ENCODE measurements around the gene ADAT2. TPM values are rescaled to one million over a fixed set of nuclear protein-coding genes. Genes with fewer than 3 reads are reported as not detected.
A peak's percentile ranks its signal among the peaks of the same experiment; 100 is the strongest.
"Not testable (repeated sequence)": the region's sequence is repeated elsewhere in the genome, so short reads cannot be mapped to it uniquely, and the experiment has no call there.

The ADAT2 gene
- total RNA-seq, 2 donors from 2014 or later = 19.7 to 30.8 TPM

- ATAC-seq (peak in 1 of 2 donors; percentile 17), DNase-seq (ENCODE audit: low spot score in 2 of 2) (peak in 1 of 2 donors; percentile 68)
- Mint-ChIP-seq H3K27ac (peak overlapping the region; percentile 95 to 99), H3K9me3 (no peaks in the 10 kb centered on the region), H3K36me3 (peaks cover 10 to 12% of the 10 kb centered on the region in 2 donors)
Measured at GRCh38 chr6:143449714-143450452, 612 bp downstream of the ADAT2 start.

- no peaks in the 10 kb centered on the region for H3K9me3 Mint-ChIP-seq
- DNase-seq (ENCODE audit: low spot score in 2 of 2) (no peak), ATAC-seq (no peak)
- peaks cover 17% of the 10 kb centered on the region in 2 donors for H3K36me3 Mint-ChIP-seq
- peak overlapping the region; percentile 95 to 99 for H3K27ac Mint-ChIP-seq
Measured at GRCh38 chr6:143449082-143449713, 1.3 kb downstream of the ADAT2 start.

- H3K9me3 Mint-ChIP-seq = not testable (repeated sequence)
Measured at GRCh38 chr6:143447865-143448264, 2.6 kb downstream of the ADAT2 start.

GRCh38 chr6:143443096-143443495, 7.4 kb downstream of the ADAT2 start:
- Mint-ChIP-seq H3K9me3 (peaks cover 0 to 5% of the 10 kb centered on the region in 2 donors), H3K36me3 (peaks cover 29 to 53% of the 10 kb centered on the region in 2 donors), H3K27ac (no peak overlapping the region)
- ATAC-seq (no peak), DNase-seq (ENCODE audit: low spot score in 2 of 2) (no peak)

More at GRCh38 chr6:143447865-143448264, 2.6 kb downstream of the ADAT2 start:
- not testable (repeated sequence) for H3K27ac Mint-ChIP-seq; ATAC-seq; DNase-seq (ENCODE audit: low spot score in 2 of 2)
- peaks cover 23 to 28% of the 10 kb centered on the region in 2 donors for H3K36me3 Mint-ChIP-seq

- ATAC-seq (peak; percentile 98), DNase-seq (ENCODE audit: low spot score in 2 of 2) (no peak)
- peaks cover 29 to 54% of the 10 kb centered on the region in 2 donors for H3K36me3 Mint-ChIP-seq
- H3K9me3 Mint-ChIP-seq = peaks cover 0 to 5% of the 10 kb centered on the region in 2 donors
- peak overlapping the region in 1 of 2 donors; percentile 60 for H3K27ac Mint-ChIP-seq
Measured at GRCh38 chr6:143441680-143442545, 8.6 kb downstream of the ADAT2 start.

- ATAC-seq (no peak), DNase-seq (ENCODE audit: low spot score in 2 of 2) (no peak)
- peaks cover 33 to 54% of the 10 kb centered on the region in 2 donors for H3K36me3 Mint-ChIP-seq
- peak overlapping the region; percentile 58 to 60 for H3K27ac Mint-ChIP-seq
- peaks cover 0 to 5% of the 10 kb centered on the region in 2 donors for H3K9me3 Mint-ChIP-seq
Measured at GRCh38 chr6:143441010-143441409, 9.5 kb downstream of the ADAT2 start.

GRCh38 chr6:143432588-143432987, 17.9 kb downstream of the ADAT2 start:
- Mint-ChIP-seq H3K36me3 (peaks cover 0 to 9% of the 10 kb centered on the region in 2 donors), H3K9me3 (no peaks in the 10 kb centered on the region), H3K27ac (no peak overlapping the region)
- ATAC-seq (no peak), DNase-seq (ENCODE audit: low spot score in 2 of 2) (no peak)

- Mint-ChIP-seq H3K9me3 (no peaks in the 10 kb centered on the region), H3K27ac (no peak overlapping the region), H3K36me3 (peaks cover under 1 to 6% of the 10 kb centered on the region in 2 donors)
- DNase-seq (ENCODE audit: low spot score in 2 of 2) (no peak), ATAC-seq (no peak)
Measured at GRCh38 chr6:143431226-143431625, 19.3 kb downstream of the ADAT2 start.

- peak overlapping the region in 1 of 2 donors; percentile 81 for H3K27ac Mint-ChIP-seq
- H3K9me3 Mint-ChIP-seq = no peaks in the 10 kb centered on the region
- DNase-seq (ENCODE audit: low spot score in 2 of 2) = no peak
- ATAC-seq = no peak
- H3K36me3 Mint-ChIP-seq = peaks cover 5 to 7% of the 10 kb centered on the region in 2 donors
Measured at GRCh38 chr6:143429970-143430369, 20.5 kb downstream of the ADAT2 start.

- Mint-ChIP-seq H3K36me3 (peaks cover 7 to 8% of the 10 kb centered on the region in 2 donors), H3K27ac (no peak overlapping the region), H3K9me3 (no peaks in the 10 kb centered on the region)
- ATAC-seq (peak; percentile 86 to 98), DNase-seq (ENCODE audit: low spot score in 2 of 2) (peak in 1 of 2 donors; percentile 77)
Measured at GRCh38 chr6:143427109-143427817, 23.2 kb downstream of the ADAT2 start.

- Mint-ChIP-seq H3K9me3 (no peaks in the 10 kb centered on the region), H3K27ac (no peak overlapping the region), H3K36me3 (peaks cover 7% of the 10 kb centered on the region in 2 donors)
- no peak for ATAC-seq
- no peak for DNase-seq (ENCODE audit: low spot score in 2 of 2)
Measured at GRCh38 chr6:143426026-143426425, 24.5 kb downstream of the ADAT2 start.

- ATAC-seq = no peak
- no peak for DNase-seq (ENCODE audit: low spot score in 2 of 2)
- Mint-ChIP-seq H3K36me3 (peaks cover 0 to 11% of the 10 kb centered on the region in 2 donors), H3K27ac (no peak overlapping the region), H3K9me3 (no peaks in the 10 kb centered on the region)
Measured at GRCh38 chr6:143419526-143419925, 31.0 kb downstream of the ADAT2 start.

GRCh38 chr6:143414769-143415168, 35.7 kb downstream of the ADAT2 start:
- no peaks in the 10 kb centered on the region for H3K9me3 Mint-ChIP-seq
- no peak for DNase-seq (ENCODE audit: low spot score in 2 of 2)
- H3K27ac Mint-ChIP-seq = no peak overlapping the region
- H3K36me3 Mint-ChIP-seq = peaks cover 4 to 6% of the 10 kb centered on the region in 2 donors
- no peak for ATAC-seq

- H3K36me3 Mint-ChIP-seq = peaks cover 4 to 6% of the 10 kb centered on the region in 2 donors
- ATAC-seq (no peak), DNase-seq (ENCODE audit: low spot score in 2 of 2) (no peak)
- H3K27ac Mint-ChIP-seq = no peak overlapping the region
- peaks cover 6 to 11% of the 10 kb centered on the region in 2 donors for H3K9me3 Mint-ChIP-seq
Measured at GRCh38 chr6:143410859-143411270, 39.6 kb downstream of the ADAT2 start.

- Mint-ChIP-seq H3K9me3 (peaks cover 6 to 11% of the 10 kb centered on the region in 2 donors), H3K36me3 (peaks cover 0 to 6% of the 10 kb centered on the region in 2 donors), H3K27ac (peak overlapping the region in 1 of 2 donors; percentile 61)
- DNase-seq (ENCODE audit: low spot score in 2 of 2) (no peak), ATAC-seq (no peak)
Measured at GRCh38 chr6:143408787-143409162, 41.7 kb downstream of the ADAT2 start.

- H3K36me3 Mint-ChIP-seq = peaks cover 0 to 6% of the 10 kb centered on the region in 2 donors
- peaks cover 6 to 11% of the 10 kb centered on the region in 2 donors for H3K9me3 Mint-ChIP-seq
- DNase-seq (ENCODE audit: low spot score in 2 of 2) (no peak), ATAC-seq (no peak)
- peak overlapping the region in 1 of 2 donors; percentile 61 for H3K27ac Mint-ChIP-seq
Measured at GRCh38 chr6:143408151-143408786, 42.2 kb downstream of the ADAT2 start.
